Testis (tissue), 3 donors: ENCODE measurements around the gene TERB1. TPM values are rescaled to one million over a fixed set of nuclear protein-coding genes. Genes with fewer than 3 reads are reported as not detected.

ENCODE experiments used
- DNase-seq: peaks from one replicate; pipeline ENCODE4 v3.0.0-alpha.2; 2019
- H3K27ac ChIP-seq, 2 donors: fragments of 200-600 bp; sonication (generic); one replicate each; pipeline ENCODE4 v1.5.1; 2019
- H3K27me3 ChIP-seq: fragments of 200-600 bp; sonication (generic); one replicate; pipeline ENCODE4 v1.5.1; 2019
- H3K36me3 ChIP-seq: fragments of 200-600 bp; sonication (generic); one replicate; pipeline ENCODE4 v1.5.1; 2017; ENCODE audit warnings: low read depth; ENCODE audit errors: missing control alignments
- H3K4me1 ChIP-seq: fragments of 200-600 bp; sonication (generic); one replicate; pipeline ENCODE4 v1.5.1; 2019
- H3K4me3 ChIP-seq, 2 donors: fragments of 200-600 bp; sonication (generic); one replicate each; pipeline ENCODE4 v1.5.1; 2017 to 2019
- H3K9me3 ChIP-seq: fragments of 200-600 bp; sonication (generic); one replicate; pipeline ENCODE4 v1.5.1; 2017
- POLR2A ChIP-seq: fragments of 450-650 bp; IDR thresholded peaks from one replicate; pipeline ENCODE4 v1.6.1; 2017; ENCODE audit warnings: antibody characterized with exemption, mild to moderate bottlenecking, moderate library complexity
- WGBS, 2 donors: methylation state at CpG; one replicate each; pipeline ENCODE4 v1.1.5; 2018; 5-methylcytosine and 5-hydroxymethylcytosine counted together
- intact Hi-C: fragments of 100-400 bp; cut with DNase I; formaldehyde crosslinking; loops from one replicate; pipeline ENCODE4 v1.15.1; 2023; ENCODE audit warnings: low total_unique reads
- polyA plus RNA-seq: library from polyadenylated mRNA; stranded (reverse); fragments of 350-450 nt; fragmentation: Illumina TruSeq; extraction: RNeasy Lipid Tissue Mini Kit (QIAGEN cat#74804); gene quantifications from one replicate; pipeline ENCODE4 v1.2.3, GENCODE V29; 2014; ENCODE audit warnings: low read depth, low replicate concordance; ENCODE audit not compliant: insufficient read depth
- total RNA-seq, 2 donors: library from RNA; depleted of rRNA; stranded (reverse); fragments of >200 nt; gene quantifications; one replicate each; pipeline ENCODE4 v1.2.3, GENCODE V29; 2016
- TF ChIP-seq, protein P1 (sequence below), 3 experiments: fragments of 450-650 bp in 2 of 3; fragments of 200-600 bp in 1 of 3; sonication (generic) in 1 of 3; IDR thresholded peaks; one replicate each; pipeline ENCODE4 v1.5.1; 2016 to 2019; ENCODE audit warnings: antibody characterized with exemption in 3 of 3, mild to moderate bottlenecking in 2 of 3, moderate library complexity in 1 of 3

Gene TERB1
- total and polyA plus RNA-seq, 3 donors from 2014 or later = 12.1 to 30.6 (median 13.3) TPM

GRCh38 chr16:66752379-66752778 is 49.0 kb downstream of the TERB1 start:
- intact Hi-C loops = no loop called here
- H3K9me3 ChIP-seq = no peaks in the 10 kb centered on the region
- DNase-seq = no peak
- WGBS, 2 donors = 65 to 72% methylated on average over 6 of the region's 6 CpGs
- no peak for TF ChIP-seq POLR2A
- TF ChIP-seq, protein P1, sequence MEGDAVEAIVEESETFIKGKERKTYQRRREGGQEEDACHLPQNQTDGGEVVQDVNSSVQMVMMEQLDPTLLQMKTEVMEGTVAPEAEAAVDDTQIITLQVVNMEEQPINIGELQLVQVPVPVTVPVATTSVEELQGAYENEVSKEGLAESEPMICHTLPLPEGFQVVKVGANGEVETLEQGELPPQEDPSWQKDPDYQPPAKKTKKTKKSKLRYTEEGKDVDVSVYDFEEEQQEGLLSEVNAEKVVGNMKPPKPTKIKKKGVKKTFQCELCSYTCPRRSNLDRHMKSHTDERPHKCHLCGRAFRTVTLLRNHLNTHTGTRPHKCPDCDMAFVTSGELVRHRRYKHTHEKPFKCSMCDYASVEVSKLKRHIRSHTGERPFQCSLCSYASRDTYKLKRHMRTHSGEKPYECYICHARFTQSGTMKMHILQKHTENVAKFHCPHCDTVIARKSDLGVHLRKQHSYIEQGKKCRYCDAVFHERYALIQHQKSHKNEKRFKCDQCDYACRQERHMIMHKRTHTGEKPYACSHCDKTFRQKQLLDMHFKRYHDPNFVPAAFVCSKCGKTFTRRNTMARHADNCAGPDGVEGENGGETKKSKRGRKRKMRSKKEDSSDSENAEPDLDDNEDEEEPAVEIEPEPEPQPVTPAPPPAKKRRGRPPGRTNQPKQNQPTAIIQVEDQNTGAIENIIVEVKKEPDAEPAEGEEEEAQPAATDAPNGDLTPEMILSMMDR (IDR thresholded peaks at IDR 0.05) = no peak
- H3K4me1 ChIP-seq = peaks cover 9% of the 10 kb centered on the region
- no peak overlapping the region for H3K4me3 ChIP-seq
- no peaks in the 10 kb centered on the region for H3K36me3 ChIP-seq
- H3K27ac ChIP-seq = no peak overlapping the region
- no peaks in the 10 kb centered on the region for H3K27me3 ChIP-seq

DNA sequence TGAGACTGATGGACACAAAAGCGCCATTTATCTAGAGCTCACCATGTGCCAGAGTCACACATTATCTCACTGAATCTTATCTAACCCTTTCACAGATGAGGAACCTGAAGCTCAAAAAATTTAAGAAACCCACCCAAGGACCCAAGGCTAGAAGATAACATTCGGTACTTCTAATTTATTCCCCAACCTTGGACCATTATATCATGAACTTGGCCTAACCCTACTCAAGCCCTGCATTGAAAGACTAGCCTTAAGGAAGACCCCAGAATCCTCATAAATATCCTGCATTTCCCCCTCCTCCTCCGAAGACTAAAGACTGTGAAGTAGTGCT is 49.4 kb downstream of the TERB1 start:
- no peaks in the 10 kb centered on the region for H3K36me3 ChIP-seq
- H3K27ac ChIP-seq = peak overlapping the region in 1 of 2 donors; percentile 94
- intact Hi-C loops = no loop called here
- H3K27me3 ChIP-seq = no peaks in the 10 kb centered on the region
- WGBS, 2 donors = 23 to 26% methylated on average over 3 of the region's 3 CpGs
- DNase-seq = no peak
- no peaks in the 10 kb centered on the region for H3K9me3 ChIP-seq
- H3K4me1 ChIP-seq = peaks cover 9% of the 10 kb centered on the region
- peak overlapping the region; percentile 41 to 100 for H3K4me3 ChIP-seq
- TF ChIP-seq, protein P1 (IDR thresholded peaks at IDR 0.05) = no peak
- no peak for TF ChIP-seq POLR2A

- WGBS, 2 donors = 0 to 1% methylated on average over 10 to 64 of the region's 90 CpGs
- Histone ChIP-seq H3K36me3 (no peaks in the 10 kb centered on the region), H3K4me1 (peaks cover 9% of the 10 kb centered on the region), H3K9me3 (no peaks in the 10 kb centered on the region), H3K4me3 (peak within 1 kb of the TSS; percentile 98 to 100), H3K27ac (peak within 1 kb of the TSS; percentile 89 to 94), H3K27me3 (no peaks in the 10 kb centered on the region)
- peak; percentile 82 for DNase-seq
- intact Hi-C loops = no loop called here
- TF ChIP-seq POLR2A = no peak
- TF ChIP-seq, protein P1 (IDR thresholded peaks at IDR 0.05) = peak; percentile 79 to 94 (median 83)
Observed at GRCh38 chr16:66751303-66751991, 49.9 kb downstream of the TERB1 start, which contains the start of gene DYNC1LI2. TSS of gene DYNC1LI2 (minus strand) at chr16:66751609. CDS start at chr16:66751591, 18 bp downstream.

- no peaks in the 10 kb centered on the region for H3K9me3 ChIP-seq
- H3K4me3 ChIP-seq = peak overlapping the region; percentile 98 to 100
- H3K36me3 ChIP-seq = no peaks in the 10 kb centered on the region
- peaks cover 9% of the 10 kb centered on the region for H3K4me1 ChIP-seq
- no peak for TF ChIP-seq POLR2A
- TF ChIP-seq, protein P1 (IDR thresholded peaks at IDR 0.05) = no peak
- intact Hi-C loops = no loop called here
- no peaks in the 10 kb centered on the region for H3K27me3 ChIP-seq
- peak overlapping the region; percentile 89 to 94 for H3K27ac ChIP-seq
- WGBS, 2 donors = 0% methylated on average over 9 to 18 of the region's 22 CpGs
- DNase-seq = peak; percentile 30
Observed at GRCh38 chr16:66751053-66751302, 50.4 kb downstream of the TERB1 start.
